Common myeloid progenitor, CD34-positive (primary cell): ENCODE data around the gene SH3TC2.

Experiments
- CTCF ChIA-PET: fragments of 350-600 bp; sonication (Branson Sonifier 250); formaldehyde crosslinking; loops from one replicate; lab custom pipeline; 2021; ENCODE audit warnings: antibody characterized with exemption; lab: Charles Lee
- POLR2A ChIA-PET: fragments of 350-600 bp; sonication (Branson Sonifier 250); formaldehyde crosslinking; loops from one replicate; lab custom pipeline; 2021; ENCODE audit warnings: antibody characterized with exemption; lab: Charles Lee
- DNase-seq, 3 donors: peaks; one replicate each; pipeline versions ENCODE4 v3.0.0 to v3.0.0-alpha.2; 2013
- H3K27ac ChIP-seq, 2 experiments: 1 replicate in 1 of 2; 2 replicates in 1 of 2; pipeline ENCODE4 v1.7.0; 2013; ENCODE audit warnings: inconsistent platforms in 2 of 2, low read length in 2 of 2, mild to moderate bottlenecking in 2 of 2, low read depth in 1 of 2, moderate library complexity in 1 of 2; ENCODE audit not compliant: severe bottlenecking in 2 of 2, insufficient read depth in 1 of 2, poor library complexity in 1 of 2
- H3K27me3 ChIP-seq, 5 experiments: replicated peaks in 2 of 5; 1 replicate in 3 of 5; 2 replicates in 2 of 5; pipeline versions ENCODE4 v1.6.1 to v1.7.0; 2013; ENCODE audit warnings: low read length in 4 of 5, mild to moderate bottlenecking in 2 of 5, moderate library complexity in 2 of 5, inconsistent platforms in 1 of 5; ENCODE audit not compliant: insufficient read depth in 5 of 5, control insufficient read depth in 4 of 5
- H3K36me3 ChIP-seq, 4 experiments: 1 replicate in 2 of 4; 2 replicates in 2 of 4; pipeline versions ENCODE4 v1.6.1 to v1.7.0; 2013; ENCODE audit warnings: low read length in 3 of 4, control low read depth in 1 of 4, mild to moderate bottlenecking in 1 of 4; ENCODE audit not compliant: control insufficient read depth in 4 of 4, insufficient read depth in 4 of 4
- H3K4me1 ChIP-seq, 4 experiments: 1 replicate in 3 of 4; 2 replicates in 1 of 4; pipeline versions ENCODE4 v1.6.1 to v1.7.1; 2013; ENCODE audit warnings: low read length in 3 of 4, mild to moderate bottlenecking in 3 of 4, control low read depth in 1 of 4, inconsistent platforms in 1 of 4, moderate library complexity in 1 of 4; ENCODE audit not compliant: control insufficient read depth in 4 of 4, insufficient read depth in 4 of 4; ENCODE audit errors: control extremely low read depth in 1 of 4
- H3K4me3 ChIP-seq, 7 experiments: 1 replicate in 4 of 7; 2 replicates in 3 of 7; pipeline versions ENCODE4 v1.5.1 to v1.7.0; 2013; ENCODE audit warnings: mild to moderate bottlenecking in 7 of 7, low read length in 6 of 7, moderate library complexity in 6 of 7, inconsistent platforms in 2 of 7, low read depth in 2 of 7, control low read depth in 1 of 7; ENCODE audit not compliant: insufficient read depth in 4 of 7, control insufficient read depth in 1 of 7; ENCODE audit errors: extremely low read depth in 1 of 7
- H3K9me3 ChIP-seq, 5 experiments: 1 replicate in 4 of 5; 2 replicates in 1 of 5; pipeline versions ENCODE4 v1.6.1 to v1.7.1; 2013; ENCODE audit warnings: low read length in 4 of 5, mild to moderate bottlenecking in 2 of 5, inconsistent platforms in 1 of 5, low read depth in 1 of 5, moderate library complexity in 1 of 5; ENCODE audit not compliant: control insufficient read depth in 4 of 5, insufficient read depth in 2 of 5; ENCODE audit errors: control extremely low read depth in 1 of 5
- WGBS: methylation state at CpG from one replicate; pipeline ENCODE4 v1.1.5; 2013; ENCODE audit not compliant: insufficient coverage; 5-methylcytosine and 5-hydroxymethylcytosine counted together

Gene SH3TC2

DNA sequence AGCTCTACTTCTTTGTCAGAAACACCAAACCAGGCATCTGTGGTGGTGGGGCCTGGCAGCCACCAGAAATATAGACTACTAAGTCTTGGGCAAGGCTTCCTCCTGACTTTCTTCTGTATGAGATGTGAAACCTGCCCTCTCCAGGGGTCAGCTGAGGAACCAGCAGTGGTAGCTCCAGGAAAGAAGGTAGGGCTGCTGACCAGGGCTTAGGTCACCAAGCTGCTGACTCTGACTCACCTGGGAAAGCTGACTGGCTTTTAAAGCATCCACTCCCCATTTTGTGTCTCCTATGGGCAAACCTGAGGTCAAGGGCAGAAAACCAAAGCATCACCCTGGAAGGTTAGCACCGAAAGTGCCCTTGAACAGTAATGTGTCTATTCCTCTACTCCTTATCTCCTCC lies 10.4 kb upstream of the SH3TC2 start:
- 88% methylated on average over 1 of the region's 1 CpG for WGBS
- CTCF ChIA-PET = interaction anchor here (1.0 to 2.1 kb wide), 3 partner anchors 22 to 41 kb away, joined by 3 to 5 read pairs (median 4); no protein-coding TSS in a partner anchor
- DNase-seq = no peak
- H3K4me3 ChIP-seq = no peak overlapping the region
- POLR2A ChIA-PET = no interaction called here
- peaks cover 4 to 28% (median 22%) of the 10 kb centered on the region in 4 experiments for H3K4me1 ChIP-seq
- no peak overlapping the region for H3K27ac ChIP-seq
- H3K9me3 ChIP-seq = no peaks in the 10 kb centered on the region
- H3K36me3 ChIP-seq = no peaks in the 10 kb centered on the region
- H3K27me3 ChIP-seq = no peaks in the 10 kb centered on the region

DNA sequence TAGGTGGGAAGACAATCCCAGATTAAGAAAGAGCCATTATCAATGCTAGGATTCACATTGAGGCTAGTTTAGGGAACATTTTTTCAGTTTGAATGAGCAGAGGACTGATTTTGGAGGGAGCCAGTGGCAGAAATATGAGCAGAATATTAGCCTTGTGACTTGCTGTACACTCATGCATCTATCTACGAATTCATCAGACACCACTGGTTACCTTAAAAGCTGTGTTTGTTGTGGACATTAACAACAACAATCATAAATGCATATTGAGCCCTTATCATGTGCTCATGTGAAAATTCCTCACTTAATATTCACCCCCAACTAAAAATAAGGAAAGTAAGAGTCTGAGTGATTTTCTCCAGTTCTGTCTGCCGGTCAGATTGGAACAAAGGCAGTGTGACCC lies 9.9 kb upstream of the SH3TC2 start:
- Histone ChIP-seq H3K27me3 (no peaks in the 10 kb centered on the region), H3K27ac (no peak overlapping the region), H3K4me3 (no peak overlapping the region), H3K4me1 (peaks cover 4 to 28% (median 22%) of the 10 kb centered on the region in 4 experiments), H3K36me3 (no peaks in the 10 kb centered on the region), H3K9me3 (no peaks in the 10 kb centered on the region)
- CTCF ChIA-PET = interaction anchor here (1.0 to 2.1 kb wide), 4 partner anchors 22 to 42 kb away, joined by 3 to 5 read pairs (median 4); no protein-coding TSS in a partner anchor
- WGBS = no CpG with 5 or more reads among the region's 2 CpGs
- POLR2A ChIA-PET = no interaction called here
- no peak for DNase-seq

DNA sequence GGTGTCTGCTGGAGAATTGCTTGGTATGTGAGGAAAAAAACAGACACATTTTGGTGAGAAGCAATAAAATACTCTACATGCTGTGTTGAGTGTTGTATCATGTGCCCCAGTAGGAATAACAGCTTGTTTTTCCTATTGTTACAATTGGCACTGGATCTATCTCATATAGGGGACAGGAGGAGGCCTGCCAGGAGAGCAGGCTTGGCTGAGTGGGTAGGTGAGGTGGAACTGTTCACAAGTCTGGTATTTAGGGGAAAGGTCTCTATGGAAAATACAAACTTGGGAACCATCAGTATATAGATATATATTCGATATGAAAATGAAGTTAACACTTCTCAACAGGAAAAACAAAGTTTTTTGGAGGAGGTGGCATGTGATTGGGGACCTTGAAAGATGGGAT lies 9.5 kb upstream of the SH3TC2 start:
- Histone ChIP-seq H3K27ac (no peak overlapping the region), H3K4me1 (peaks cover 4 to 28% (median 22%) of the 10 kb centered on the region in 4 experiments), H3K4me3 (no peak overlapping the region), H3K9me3 (no peaks in the 10 kb centered on the region), H3K36me3 (no peaks in the 10 kb centered on the region), H3K27me3 (no peaks in the 10 kb centered on the region)
- POLR2A ChIA-PET = no interaction called here
- CTCF ChIA-PET = interaction anchor here (0.9 to 2.1 kb wide), 8 partner anchors 14 to 115 kb away, joined by 3 to 5 read pairs (median 3); no protein-coding TSS in a partner anchor
- no CpG with 5 or more reads among the region's 1 CpG for WGBS
- DNase-seq = no peak

DNA sequence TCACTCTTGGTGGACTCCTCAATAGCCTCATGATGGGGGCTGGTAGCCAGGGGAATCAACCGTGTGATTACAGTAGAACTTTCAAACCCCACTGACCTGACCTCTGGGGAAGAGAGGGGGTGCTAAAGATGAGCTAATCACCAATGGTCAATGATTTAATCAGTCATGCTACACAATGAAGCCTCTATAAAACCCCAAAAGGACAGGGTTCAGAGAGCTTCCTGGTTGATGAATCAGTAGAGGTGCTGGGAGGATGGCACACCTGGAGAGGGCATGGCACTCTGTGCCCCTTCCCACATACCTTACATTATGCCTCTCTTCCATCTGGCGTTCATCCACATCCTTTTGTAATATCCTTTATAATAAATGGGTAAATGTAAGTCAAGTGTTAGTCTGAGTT lies 8.9 kb upstream of the SH3TC2 start:
- ChIA-PET CTCF (interaction anchor here (0.9 to 2.1 kb wide), 7 partner anchors 8 to 114 kb away, joined by 3 to 8 read pairs (median 3); no protein-coding TSS in a partner anchor), POLR2A (no interaction called here)
- Histone ChIP-seq H3K36me3 (no peaks in the 10 kb centered on the region), H3K27me3 (no peaks in the 10 kb centered on the region), H3K4me1 (peaks cover 4 to 28% (median 22%) of the 10 kb centered on the region in 4 experiments), H3K27ac (no peak overlapping the region), H3K4me3 (no peak overlapping the region), H3K9me3 (peaks cover 0 to 5% (median 2%) of the 10 kb centered on the region in 5 experiments)
- no CpG with 5 or more reads among the region's 2 CpGs for WGBS
- DNase-seq = no peak

DNA sequence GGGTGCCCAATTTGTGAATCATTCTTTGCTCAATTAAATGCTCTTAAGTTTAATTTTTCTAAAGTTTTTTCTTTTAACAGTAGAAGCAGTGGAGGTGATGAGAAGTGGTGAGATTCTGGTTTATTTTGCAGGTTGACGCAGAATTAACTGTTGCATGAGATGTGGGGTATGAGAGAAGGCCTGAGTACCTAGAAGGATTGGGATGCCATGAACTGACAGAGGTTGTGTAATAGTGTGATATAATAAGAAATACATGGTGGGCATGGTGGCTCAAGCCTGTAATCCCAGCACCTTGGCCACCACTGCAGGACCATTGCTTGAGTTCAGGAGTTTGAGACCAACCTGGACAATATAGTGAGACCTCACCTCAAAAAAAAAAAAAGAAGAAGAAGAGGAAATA lies 8.4 kb upstream of the SH3TC2 start:
- Histone ChIP-seq H3K9me3 (peaks cover 0 to 5% (median 4%) of the 10 kb centered on the region in 5 experiments), H3K4me1 (peaks cover 4 to 28% (median 22%) of the 10 kb centered on the region in 4 experiments), H3K36me3 (no peaks in the 10 kb centered on the region), H3K4me3 (no peak overlapping the region), H3K27ac (no peak overlapping the region), H3K27me3 (no peaks in the 10 kb centered on the region)
- CTCF ChIA-PET = interaction anchor here (0.5 to 1.9 kb wide), 8 partner anchors 9 to 1964 kb away, joined by 3 to 8 read pairs (median 3); no protein-coding TSS in a partner anchor
- POLR2A ChIA-PET = interaction anchor here (0.5 kb wide), 1 partner anchor 26 kb away, joined by 7 read pairs; no protein-coding TSS in a partner anchor
- DNase-seq = no peak
- WGBS = no CpG with 5 or more reads among the region's 1 CpG

DNA sequence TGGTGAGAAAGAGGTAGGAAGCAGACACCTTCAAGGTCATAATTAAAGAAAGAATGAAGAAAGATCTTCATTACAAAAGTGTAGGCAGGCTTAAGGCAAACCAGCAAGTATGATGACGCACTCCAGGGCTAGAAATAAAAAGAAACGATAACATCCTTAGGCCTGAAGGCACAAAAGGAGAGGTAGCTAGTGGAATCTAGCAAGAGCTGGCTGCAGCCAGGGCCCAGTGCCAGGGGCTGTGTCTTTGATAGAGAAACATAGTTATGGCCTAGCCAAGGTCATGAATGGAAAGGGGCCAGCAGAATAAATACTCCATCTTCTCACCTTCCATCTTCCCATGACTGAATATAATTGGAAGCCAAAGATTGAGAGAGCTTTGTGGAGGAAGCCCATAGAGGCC lies 6.8 kb upstream of the SH3TC2 start:
- Histone ChIP-seq H3K4me3 (no peak overlapping the region), H3K36me3 (no peaks in the 10 kb centered on the region), H3K4me1 (peaks cover 4 to 30% (median 24%) of the 10 kb centered on the region in 4 experiments), H3K27me3 (no peaks in the 10 kb centered on the region), H3K9me3 (peaks cover 0 to 5% (median 4%) of the 10 kb centered on the region in 5 experiments), H3K27ac (no peak overlapping the region)
- CTCF ChIA-PET = interaction anchor here (1.0 to 1.6 kb wide), 5 partner anchors 13 to 35 kb away, joined by 3 to 5 read pairs (median 4); no protein-coding TSS in a partner anchor
- WGBS = 100% methylated on average over 2 of the region's 2 CpGs
- DNase-seq = no peak
- POLR2A ChIA-PET = no interaction called here

DNA sequence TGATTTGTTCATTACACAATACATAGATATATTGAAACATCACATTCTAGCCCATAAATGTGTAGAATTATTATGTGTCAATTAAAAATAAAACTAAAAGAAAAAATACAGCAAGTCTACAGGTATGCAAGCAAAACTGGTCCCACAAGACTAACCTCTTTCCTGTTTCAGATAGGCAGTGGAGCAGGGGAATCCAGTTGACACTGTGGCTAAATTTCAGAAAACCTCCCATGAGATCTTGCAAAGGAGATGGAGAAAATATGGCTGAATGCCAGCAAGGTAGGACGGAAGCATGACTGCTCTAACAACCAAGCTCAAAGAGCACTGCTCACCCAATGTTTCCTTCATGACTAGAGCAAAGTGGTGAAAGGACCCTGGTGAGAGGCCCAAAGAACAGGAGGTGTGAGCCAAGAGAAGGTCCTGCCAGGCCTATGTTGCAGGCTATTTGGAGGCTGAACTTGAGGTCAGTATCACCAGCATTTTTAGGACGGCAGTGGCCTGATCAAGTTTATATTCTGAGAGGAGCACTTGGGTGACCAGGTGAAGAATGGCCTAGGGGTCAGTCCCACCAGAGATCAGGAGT lies 1.1 kb upstream of the SH3TC2 start:
- POLR2A ChIA-PET = no interaction called here
- peaks cover 0 to 5% (median 4%) of the 10 kb centered on the region in 5 experiments for H3K9me3 ChIP-seq

More for the DNA sequence above, 1.1 kb upstream of the SH3TC2 start:
- H3K36me3 ChIP-seq = no peaks in the 10 kb centered on the region
- CTCF ChIA-PET = no interaction called here
- no peak overlapping the region for H3K4me3 ChIP-seq
- H3K27me3 ChIP-seq = no peaks in the 10 kb centered on the region
- WGBS = 100% methylated on average over 2 of the region's 2 CpGs
- no peak for DNase-seq
- peaks cover 5 to 58% (median 52%) of the 10 kb centered on the region in 4 experiments for H3K4me1 ChIP-seq
- H3K27ac ChIP-seq = no peak overlapping the region
